GM19324 (cell line): ENCODE data around the gene OR12D3.
"Not testable (repeated sequence)": the region's sequence is repeated elsewhere in the genome, so short reads cannot be mapped to it uniquely, and the experiment has no call there.

Source experiments
- ATAC-seq: cut with Tn5 transposase; IDR thresholded peaks from one replicate; pipeline ENCODE4 v1.9.1; 2021; ENCODE audit warnings: mild to moderate bottlenecking, moderate library complexity; ENCODE audit not compliant: unreplicated experiment, low FRiP score

Gene OR12D3, protein sequence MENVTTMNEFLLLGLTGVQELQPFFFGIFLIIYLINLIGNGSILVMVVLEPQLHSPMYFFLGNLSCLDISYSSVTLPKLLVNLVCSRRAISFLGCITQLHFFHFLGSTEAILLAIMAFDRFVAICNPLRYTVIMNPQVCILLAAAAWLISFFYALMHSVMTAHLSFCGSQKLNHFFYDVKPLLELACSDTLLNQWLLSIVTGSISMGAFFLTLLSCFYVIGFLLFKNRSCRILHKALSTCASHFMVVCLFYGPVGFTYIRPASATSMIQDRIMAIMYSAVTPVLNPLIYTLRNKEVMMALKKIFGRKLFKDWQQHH

GRCh38 chr6:29375191-29375590, at the start of gene OR12D3:
Gene OR12D3 (minus strand): TSS chr6:29375291. CDS start chr6:29375287, 4 bp downstream.
- no peak for ATAC-seq

- no peak for ATAC-seq
Measured at GRCh38 chr6:29424575-29424974, 49.5 kb upstream of the OR12D3 start.

DNA sequence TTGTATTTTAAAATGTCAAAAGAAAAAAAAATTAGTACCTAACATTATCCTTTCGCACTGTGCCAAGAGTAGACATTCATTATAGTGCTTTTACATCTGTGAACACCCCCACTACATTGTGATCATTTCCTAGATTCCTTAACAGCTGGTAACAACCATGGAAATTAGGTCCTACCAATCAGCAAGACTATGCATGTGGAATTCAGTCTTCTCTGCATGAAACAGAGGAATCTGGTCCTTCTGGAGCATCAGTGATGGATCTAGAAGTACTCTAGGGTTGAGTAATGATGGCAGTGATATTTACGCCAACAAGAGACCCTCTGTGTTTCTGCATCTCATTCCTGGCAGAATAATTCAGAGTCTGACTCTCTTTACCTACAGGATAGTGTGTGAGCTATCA, 49.1 kb upstream of the OR12D3 start:
- no peak for ATAC-seq

- no peak for ATAC-seq
Measured at GRCh38 chr6:29419516-29419915, 44.4 kb upstream of the OR12D3 start.

DNA sequence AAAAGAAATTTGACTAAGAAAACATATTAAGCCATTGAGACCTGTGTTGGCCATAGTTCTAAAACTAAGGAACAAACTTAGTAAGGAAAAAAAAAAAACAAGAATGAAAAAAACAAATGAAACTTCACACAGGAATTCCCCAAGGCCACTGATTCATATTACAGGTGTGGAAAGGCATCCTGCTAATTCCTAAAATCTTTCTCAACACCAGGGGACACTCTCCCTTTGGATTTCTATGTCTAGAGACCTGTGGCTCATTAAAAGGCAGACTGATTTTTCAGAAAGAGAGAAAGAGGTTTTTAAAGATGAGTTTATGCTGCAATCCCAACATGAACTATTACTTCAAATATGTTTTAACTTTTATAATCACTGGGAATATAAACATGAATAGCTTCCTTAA, 39.5 kb upstream of the OR12D3 start, which contains the start of gene OR12D1:
Gene OR12D1 (plus strand): TSS at position 341 of the 400 bp plus-strand sequence.
- no peak for ATAC-seq

DNA sequence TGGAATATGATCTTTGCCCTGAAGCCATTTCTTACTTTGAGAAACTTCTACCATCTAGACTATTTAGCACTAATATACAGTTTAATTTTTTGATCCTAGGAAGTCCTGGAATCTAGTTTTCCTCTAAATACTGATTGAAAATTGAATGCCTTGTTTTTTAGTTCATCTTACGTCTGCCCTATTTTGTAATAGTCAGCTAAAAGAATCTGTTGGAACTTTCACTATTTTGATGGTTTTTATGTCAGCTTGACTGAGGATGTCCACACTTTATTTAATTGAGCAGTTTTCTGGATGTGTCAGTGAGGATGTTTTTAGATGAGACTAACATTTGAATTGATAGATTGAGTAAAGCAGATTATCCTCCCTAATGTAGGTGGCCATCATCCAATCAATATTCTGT, 28.7 kb upstream of the OR12D3 start:
- ATAC-seq = no peak

DNA sequence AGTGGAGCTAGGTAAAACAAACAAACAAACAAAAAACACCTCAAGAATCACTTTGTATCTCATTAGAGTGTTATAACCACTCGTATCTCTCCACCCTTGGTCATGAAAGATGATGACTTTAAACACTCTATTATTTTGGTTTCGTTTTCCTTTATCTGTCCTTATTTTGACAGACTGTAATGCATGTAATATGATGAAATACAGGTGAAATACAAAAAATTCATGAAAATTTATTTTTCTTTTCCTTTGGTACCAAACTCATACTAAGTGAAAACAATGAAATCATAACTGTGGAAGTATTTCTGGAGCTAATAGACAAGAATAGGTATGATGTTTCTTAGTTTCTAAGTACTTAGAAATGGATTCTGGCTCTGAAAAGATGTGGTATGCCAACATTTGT, 24.4 kb upstream of the OR12D3 start:
- ATAC-seq = no peak

- ATAC-seq = no peak
Measured at GRCh38 chr6:29395331-29395730, 20.2 kb upstream of the OR12D3 start, which contains the start of gene OR12D2. Gene OR12D2 (plus strand): TSS chr6:29395631. CDS start chr6:29396700, 1,069 bp downstream.

- no peak for ATAC-seq
Measured at GRCh38 chr6:29388533-29388932, 13.4 kb upstream of the OR12D3 start.

GRCh38 chr6:29376003-29376402, 912 bp upstream of the OR12D3 start:
- no peak for ATAC-seq

DNA sequence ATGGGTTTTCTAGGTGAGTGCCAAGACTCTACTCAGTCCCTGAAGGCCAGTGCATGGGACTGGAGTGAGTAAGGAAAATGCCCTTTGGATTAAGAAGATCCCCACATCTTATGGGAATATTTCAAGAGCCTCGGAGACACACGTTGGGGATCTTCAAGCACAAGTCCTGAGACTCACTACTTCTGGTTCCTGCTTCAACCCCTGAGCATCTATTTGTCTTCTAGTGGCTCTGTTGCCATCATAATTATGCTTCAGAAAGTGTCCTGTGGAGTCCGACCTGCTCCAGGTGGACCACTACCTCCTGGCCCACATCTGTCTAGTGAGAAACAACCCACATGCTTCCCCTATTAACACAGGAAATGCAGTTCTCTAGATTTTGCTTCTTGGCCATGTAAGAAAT, 6.3 kb downstream of the OR12D3 start, which contains the start of gene OR5V1:
Gene OR5V1 (minus strand): TSS at position 101 of the 400 bp plus-strand sequence. CDS start 12,670 bp downstream, outside the sequence.
- no peak for ATAC-seq

DNA sequence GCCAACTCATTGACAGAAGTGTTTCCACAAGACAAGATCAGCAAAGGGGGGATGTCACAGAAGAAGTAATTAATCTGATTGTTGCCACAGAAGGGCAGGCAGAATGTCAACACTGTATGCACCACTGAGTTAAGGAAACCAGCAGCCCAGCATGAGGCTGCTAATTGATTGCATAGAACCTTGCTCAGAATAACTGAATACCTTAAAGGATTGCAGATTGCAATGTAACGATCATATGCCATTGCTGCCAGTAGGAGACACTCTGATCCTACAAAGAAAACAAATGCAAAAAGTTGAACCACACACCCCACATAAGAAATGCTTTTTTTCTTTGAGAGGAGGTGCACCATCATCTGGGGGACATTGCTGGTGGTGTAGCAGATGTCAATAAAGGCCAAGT, 19.5 kb downstream of the OR12D3 start:
- no peak for ATAC-seq

DNA sequence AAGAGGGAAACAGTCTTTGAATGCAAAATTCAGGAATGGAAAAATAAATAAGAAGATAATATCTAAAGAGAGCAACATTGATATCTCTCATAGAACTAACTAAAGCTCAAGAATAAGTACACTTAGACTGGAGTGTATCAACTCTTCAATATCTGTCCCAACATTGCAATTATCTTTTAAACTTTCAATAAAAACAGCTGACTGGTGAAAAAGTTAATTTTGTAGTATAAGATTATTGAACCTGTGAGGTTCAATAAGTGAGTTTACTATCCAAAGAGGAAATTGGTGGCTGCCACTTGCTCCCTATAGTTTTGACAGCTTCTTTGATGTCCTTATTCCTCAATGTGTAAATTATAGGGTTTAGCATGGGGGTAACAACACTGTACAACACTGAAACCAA, 20.1 kb downstream of the OR12D3 start:
- no peak for ATAC-seq

DNA sequence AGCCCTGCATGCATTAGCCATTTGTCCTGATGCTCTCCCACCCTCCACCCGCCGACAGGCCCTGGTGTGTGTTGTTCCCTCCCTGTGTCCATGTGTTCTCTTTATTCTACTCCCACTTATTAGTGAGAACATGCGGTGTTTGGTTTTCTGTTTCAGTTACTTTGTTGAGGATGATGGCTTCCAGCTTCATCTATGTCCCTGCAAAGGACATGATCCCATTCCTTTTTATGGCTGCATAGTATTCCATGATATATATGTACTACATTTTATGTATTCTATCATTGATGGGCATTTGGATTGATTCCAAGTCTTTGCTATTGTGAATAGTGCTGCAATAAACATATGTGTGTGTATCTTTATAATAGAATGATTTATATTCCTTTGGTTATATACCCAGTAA, 25.7 kb downstream of the OR12D3 start:
- not testable (repeated sequence) for ATAC-seq

- ATAC-seq = no peak
Measured at GRCh38 chr6:29345380-29345779, 29.7 kb downstream of the OR12D3 start.

GRCh38 chr6:29336269-29336668, 38.8 kb downstream of the OR12D3 start:
- ATAC-seq = no peak

- ATAC-seq = no peak
Measured at GRCh38 chr6:29332676-29333075, 42.4 kb downstream of the OR12D3 start.

DNA sequence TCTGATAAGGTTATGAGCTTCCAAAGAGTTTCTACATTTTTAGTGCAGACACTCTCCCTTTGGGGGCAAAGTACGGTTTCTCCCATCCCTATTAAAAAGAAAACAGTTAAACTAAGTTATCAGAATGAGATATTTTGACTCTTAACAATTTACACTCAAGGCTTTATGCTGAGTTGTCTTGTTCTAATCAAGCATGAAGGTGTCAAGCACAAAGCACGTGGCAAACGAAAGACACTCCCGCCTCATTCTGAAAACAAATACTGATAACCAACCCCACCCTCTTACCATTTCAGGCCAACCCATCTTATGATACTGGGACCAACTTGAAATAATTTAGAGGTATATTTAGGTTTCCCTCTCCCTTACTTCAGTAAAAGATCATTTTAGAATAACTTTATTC, 49.3 kb downstream of the OR12D3 start:
- no peak for ATAC-seq
